HG02588 (cell line): Measurements from ENCODE around the gene WNK2.

ENCODE experiments used
- ATAC-seq: cut with Tn5 transposase; IDR thresholded peaks from one replicate; pipeline ENCODE4 v1.9.1; 2021; ENCODE audit warnings: mild to moderate bottlenecking, moderate library complexity; ENCODE audit not compliant: unreplicated experiment

WNK2 gene

GRCh38 chr9:93184432-93185265 is 710 bp downstream of the WNK2 start:
- no peak for ATAC-seq

- ATAC-seq, result no peak
Observed at GRCh38 chr9:93185266-93186214, 1.6 kb downstream of the WNK2 start.

- no peak for ATAC-seq
Observed at GRCh38 chr9:93186215-93186945, 2.4 kb downstream of the WNK2 start.

- no peak for ATAC-seq
Observed at GRCh38 chr9:93187047-93187446, 3.1 kb downstream of the WNK2 start.

- ATAC-seq, result no peak
Observed at GRCh38 chr9:93187574-93187973, 3.6 kb downstream of the WNK2 start.

- ATAC-seq, result no peak
Observed at GRCh38 chr9:93188426-93189368, 4.8 kb downstream of the WNK2 start.

- no peak for ATAC-seq
Observed at GRCh38 chr9:93189369-93190132, 5.6 kb downstream of the WNK2 start.

- ATAC-seq, result no peak
Observed at GRCh38 chr9:93190133-93190525, 6.2 kb downstream of the WNK2 start.

GRCh38 chr9:93190656-93191353 is 6.9 kb downstream of the WNK2 start:
- no peak for ATAC-seq

- no peak for ATAC-seq
Observed at GRCh38 chr9:93191354-93191660, 7.4 kb downstream of the WNK2 start.

GRCh38 chr9:93192721-93193387 is 8.9 kb downstream of the WNK2 start:
- no peak for ATAC-seq

- ATAC-seq, result no peak
Observed at GRCh38 chr9:93193388-93194220, 9.7 kb downstream of the WNK2 start.

GRCh38 chr9:93194221-93194625 is 10.3 kb downstream of the WNK2 start:
- ATAC-seq, result no peak

GRCh38 chr9:93194641-93195040 is 10.7 kb downstream of the WNK2 start:
- no peak for ATAC-seq

- no peak for ATAC-seq
Observed at GRCh38 chr9:93196096-93197055, 12.4 kb downstream of the WNK2 start.

GRCh38 chr9:93197670-93198069 is 13.7 kb downstream of the WNK2 start:
- no peak for ATAC-seq
